Measurements from ENCODE around the gene ARHGAP12. TPM values are rescaled to one million over a fixed set of nuclear protein-coding genes. Genes with fewer than 3 reads are reported as not detected.

Gene ARHGAP12
- total RNA-seq, 1 donor from 2014 or later = 68.9 TPM

- Histone ChIP-seq H3K9me3 (ENCODE audit: low read depth) (no peaks in the 10 kb centered on the region), H3K4me1 (peaks cover 11% of the 10 kb centered on the region), H3K27ac (no peak overlapping the region), H3K79me2 (ENCODE audit: low read depth) (peaks cover 68% of the 10 kb centered on the region), H2AFZ (replicated peaks) (no peak overlapping the region), H3K4me2 (peak overlapping the region; percentile 99), H3K27me3 (peaks cover 8% of the 10 kb centered on the region), H3F3A (ENCODE audit: low read depth) (peaks cover 7% of the 10 kb centered on the region), H3K36me3 (no peaks in the 10 kb centered on the region), H3K4me3 (peak overlapping the region; percentile 74), H3K9ac (no peak overlapping the region), H4K20me1 (ENCODE audit: low read depth) (peaks cover 45% of the 10 kb centered on the region)
- peaks cover 2% of the 10 kb centered on the region for H3K36me3 Mint-ChIP-seq
- peaks cover 23% of the 10 kb centered on the region for H3K4me1 Mint-ChIP-seq
- H3K27me3 Mint-ChIP-seq (ENCODE audit: insufficient read depth, low read depth) = no peaks in the 10 kb centered on the region
- no peak for DNase-seq (ENCODE audit: low spot score)
- H3K9me3 Mint-ChIP-seq = no peaks in the 10 kb centered on the region
- no peak for TF ChIP-seq EZH2phosphoT487 (IDR thresholded peaks at IDR 0.05)
- TF ChIP-seq EZH2 (IDR thresholded peaks at IDR 0.05) = no peak
- TF ChIP-seq CTCF (IDR thresholded peaks at IDR 0.05) = no peak
- no peak overlapping the region for H3K27ac Mint-ChIP-seq
- peak overlapping the region; percentile 27 for H3K4me3 Mint-ChIP-seq
Measured at GRCh38 chr10:31926160-31926559, 2.5 kb downstream of the ARHGAP12 start.

DNA sequence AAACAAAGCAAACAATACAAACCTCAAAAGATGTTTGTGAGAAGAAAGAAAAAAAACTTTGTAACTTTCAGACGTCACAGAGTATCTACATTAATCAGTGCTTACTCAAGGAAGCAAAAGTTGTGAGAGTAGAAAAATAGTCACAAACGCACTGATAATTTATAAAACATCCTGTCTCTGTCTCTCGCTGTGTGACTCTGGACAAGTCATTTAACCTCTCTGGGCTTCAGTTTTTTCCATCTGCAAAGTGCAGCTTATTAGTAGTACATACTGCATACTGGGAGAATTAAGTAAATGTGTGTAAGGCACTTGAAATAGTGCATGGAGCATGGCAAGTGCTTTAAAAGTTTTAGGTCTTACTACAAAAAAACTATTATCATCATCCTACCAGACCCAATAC, 3.8 kb downstream of the ARHGAP12 start:
- Histone ChIP-seq H3K36me3 (no peaks in the 10 kb centered on the region), H3K4me2 (no peak overlapping the region), H4K20me1 (ENCODE audit: low read depth) (peaks cover 54% of the 10 kb centered on the region), H2AFZ (replicated peaks) (no peak overlapping the region), H3K79me2 (ENCODE audit: low read depth) (peaks cover 81% of the 10 kb centered on the region), H3K4me1 (peaks cover 11% of the 10 kb centered on the region), H3K27ac (no peak overlapping the region), H3K9ac (no peak overlapping the region), H3F3A (ENCODE audit: low read depth) (peaks cover 7% of the 10 kb centered on the region), H3K4me3 (no peak overlapping the region), H3K27me3 (peaks cover under 1% of the 10 kb centered on the region), H3K9me3 (ENCODE audit: low read depth) (no peaks in the 10 kb centered on the region)
- no peak for DNase-seq (ENCODE audit: low spot score)
- TF ChIP-seq EZH2 (IDR thresholded peaks at IDR 0.05) (no peak), EZH2phosphoT487 (IDR thresholded peaks at IDR 0.05) (no peak), CTCF (IDR thresholded peaks at IDR 0.05) (no peak)
- Mint-ChIP-seq H3K4me1 (peaks cover 18% of the 10 kb centered on the region), H3K27me3 (ENCODE audit: insufficient read depth, low read depth) (no peaks in the 10 kb centered on the region), H3K4me3 (no peak overlapping the region), H3K9me3 (no peaks in the 10 kb centered on the region), H3K27ac (no peak overlapping the region), H3K36me3 (peaks cover 3% of the 10 kb centered on the region)

DNA sequence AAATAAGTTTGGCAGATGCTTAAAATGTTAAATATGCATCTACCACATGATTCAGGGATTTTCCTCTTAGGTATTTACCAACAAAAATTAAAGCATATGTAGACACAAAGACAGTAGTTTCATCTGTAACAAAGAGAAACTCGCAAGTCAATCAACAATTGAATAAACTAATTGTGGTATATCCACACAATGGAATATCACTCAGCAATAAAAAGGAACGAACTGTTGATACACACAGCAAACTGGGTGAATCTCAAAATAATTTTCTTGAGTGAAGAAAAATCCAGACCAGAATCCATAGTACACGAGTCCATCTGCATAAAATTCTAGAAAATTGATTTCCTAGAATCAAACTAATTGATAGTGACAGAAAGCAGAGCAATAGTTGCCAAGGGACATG, 5.2 kb downstream of the ARHGAP12 start:
- H3K27ac Mint-ChIP-seq = no peak overlapping the region
- peaks cover 96% of the 10 kb centered on the region for H3K79me2 ChIP-seq (ENCODE audit: low read depth)

More for the DNA sequence above, 5.2 kb downstream of the ARHGAP12 start:
- peaks cover 2% of the 10 kb centered on the region for H3K9me3 Mint-ChIP-seq
- H3K36me3 Mint-ChIP-seq = peaks cover 7% of the 10 kb centered on the region
- DNase-seq (ENCODE audit: low spot score) = no peak
- peaks cover 7% of the 10 kb centered on the region for H3F3A ChIP-seq (ENCODE audit: low read depth)
- H3K4me3 Mint-ChIP-seq = no peak overlapping the region
- H3K4me3 ChIP-seq = no peak overlapping the region
- H3K4me1 Mint-ChIP-seq = peaks cover 15% of the 10 kb centered on the region
- no peaks in the 10 kb centered on the region for H3K27me3 Mint-ChIP-seq (ENCODE audit: insufficient read depth, low read depth)
- no peak for TF ChIP-seq EZH2phosphoT487 (IDR thresholded peaks at IDR 0.05)
- no peak for TF ChIP-seq EZH2 (IDR thresholded peaks at IDR 0.05)
- no peak for TF ChIP-seq CTCF (IDR thresholded peaks at IDR 0.05)
- H3K27me3 ChIP-seq = no peaks in the 10 kb centered on the region
- no peaks in the 10 kb centered on the region for H3K36me3 ChIP-seq
- H3K9me3 ChIP-seq (ENCODE audit: low read depth) = no peaks in the 10 kb centered on the region
- peaks cover 11% of the 10 kb centered on the region for H3K4me1 ChIP-seq
- H3K4me2 ChIP-seq = no peak overlapping the region
- H3K27ac ChIP-seq = no peak overlapping the region
- H3K9ac ChIP-seq = no peak overlapping the region
- H2AFZ ChIP-seq (replicated peaks) = no peak overlapping the region
- peaks cover 56% of the 10 kb centered on the region for H4K20me1 ChIP-seq (ENCODE audit: low read depth)

All from neural progenitor cell (in vitro differentiated cells).